ENCODE results near the gene U2SURP. TPM values are rescaled to one million over a fixed set of nuclear protein-coding genes. Genes with fewer than 3 reads are reported as not detected.
"Not testable (repeated sequence)": the region's sequence is repeated elsewhere in the genome, so short reads cannot be mapped to it uniquely, and the experiment has no call there.

Gene U2SURP
- total RNA-seq, 1 donor from 2014 or later, result 47.2 TPM

DNA sequence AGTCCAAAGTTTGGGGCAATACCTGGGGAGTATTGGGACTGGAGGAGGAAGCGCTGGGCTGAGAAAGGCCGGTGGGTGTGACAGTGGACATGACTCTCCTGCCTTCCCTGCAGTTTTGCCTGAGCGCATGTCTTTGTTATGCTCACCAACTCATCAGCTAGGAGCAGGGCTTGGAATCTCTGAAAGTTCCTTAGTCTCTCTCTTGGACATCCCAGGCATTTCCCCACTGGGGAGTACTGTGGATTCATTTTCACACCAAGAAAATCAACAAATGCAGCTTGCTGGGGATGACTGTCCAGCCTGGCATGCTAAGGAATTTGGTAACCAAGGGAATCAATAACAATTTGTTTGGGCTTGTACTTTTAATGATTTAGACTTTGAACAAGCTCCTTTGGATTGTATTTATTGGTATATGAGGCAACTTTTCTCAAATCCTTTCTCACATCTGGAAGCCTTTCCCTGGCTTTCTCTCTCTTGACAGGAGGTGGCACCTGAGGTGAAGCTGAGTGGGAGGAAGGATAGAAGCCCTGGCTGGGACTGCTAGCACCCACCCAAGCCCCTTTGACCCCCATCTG, 69.7 kb downstream of the U2SURP start:
- peak; percentile 59 for DNase-seq (ENCODE audit: low read depth)

DNA sequence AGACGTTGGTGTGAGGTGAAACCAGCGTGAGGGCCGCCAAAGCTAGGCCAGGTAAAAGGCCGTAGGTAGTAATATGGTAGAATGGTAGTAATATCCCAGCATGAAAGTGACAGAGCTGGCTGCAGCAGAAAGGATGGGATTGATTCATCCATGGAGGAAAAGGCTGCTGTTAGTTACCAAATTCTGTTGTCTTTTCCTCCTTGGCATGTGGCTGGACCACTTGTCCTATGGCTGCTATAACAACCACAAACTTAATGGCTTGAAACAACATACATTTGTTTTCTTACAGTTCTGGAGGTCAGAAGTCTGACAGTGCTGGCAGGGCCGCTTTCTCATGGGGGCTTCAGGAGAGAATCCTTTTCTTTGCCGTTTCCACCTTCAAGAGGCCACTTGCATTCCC, 70.4 kb downstream of the U2SURP start:
- no peak for DNase-seq (ENCODE audit: low read depth)

DNA sequence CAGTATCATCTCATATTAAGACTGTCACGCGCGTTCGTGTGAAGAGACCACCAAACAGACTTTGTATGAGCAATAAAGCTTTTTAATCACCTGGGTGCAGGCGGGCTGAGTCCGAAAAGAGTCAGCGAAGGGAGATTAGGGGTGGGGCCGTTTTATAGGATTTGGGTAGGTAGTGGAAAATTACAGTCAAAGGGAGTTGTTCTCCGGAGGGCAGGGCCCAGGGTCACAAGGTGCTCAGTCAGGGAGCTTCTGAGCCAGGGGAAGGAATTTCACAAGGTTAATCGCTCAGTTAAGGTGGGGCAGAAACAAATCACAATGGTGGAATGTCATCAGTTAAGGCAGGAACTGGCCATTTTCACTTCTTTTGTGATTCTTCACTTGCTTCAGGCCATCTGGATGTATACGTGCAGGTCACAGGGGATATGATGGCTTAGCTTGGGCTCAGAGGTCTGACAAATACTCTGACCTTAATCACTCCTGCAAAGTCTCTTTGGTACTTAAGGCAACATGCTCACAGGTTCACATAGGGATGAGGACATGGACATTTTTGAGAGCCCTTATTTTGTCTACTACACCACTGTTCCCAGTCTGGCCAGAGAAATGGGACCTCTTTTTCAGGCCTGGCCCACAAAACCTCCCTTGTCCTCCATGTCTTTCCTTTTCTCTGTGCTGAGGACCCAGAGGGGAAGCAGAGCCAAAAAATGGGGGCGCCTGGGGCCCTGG, 71.1 kb downstream of the U2SURP start:
- DNase-seq (ENCODE audit: low read depth), result not testable (repeated sequence)

DNA sequence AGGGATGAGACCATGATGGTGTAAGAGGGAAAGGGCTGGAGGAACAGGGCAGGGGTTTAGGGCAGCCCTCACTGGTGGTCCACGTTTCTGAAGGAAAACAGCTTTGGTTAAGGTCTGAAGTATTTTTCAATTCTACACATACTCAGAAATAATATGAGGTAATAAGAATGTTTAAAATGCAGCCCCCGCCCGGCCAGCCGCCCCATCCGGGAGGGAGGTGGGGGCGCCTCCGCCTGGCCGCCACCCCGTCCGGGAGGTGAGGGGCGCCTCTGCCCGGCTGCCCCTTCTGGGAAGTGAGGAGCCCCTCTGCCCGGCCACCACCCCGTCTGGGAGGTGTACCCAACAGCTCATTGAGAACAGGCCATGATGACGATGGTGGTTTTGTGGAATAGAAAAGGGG, 72.2 kb downstream of the U2SURP start:
- not testable (repeated sequence) for DNase-seq (ENCODE audit: low read depth)

DNA sequence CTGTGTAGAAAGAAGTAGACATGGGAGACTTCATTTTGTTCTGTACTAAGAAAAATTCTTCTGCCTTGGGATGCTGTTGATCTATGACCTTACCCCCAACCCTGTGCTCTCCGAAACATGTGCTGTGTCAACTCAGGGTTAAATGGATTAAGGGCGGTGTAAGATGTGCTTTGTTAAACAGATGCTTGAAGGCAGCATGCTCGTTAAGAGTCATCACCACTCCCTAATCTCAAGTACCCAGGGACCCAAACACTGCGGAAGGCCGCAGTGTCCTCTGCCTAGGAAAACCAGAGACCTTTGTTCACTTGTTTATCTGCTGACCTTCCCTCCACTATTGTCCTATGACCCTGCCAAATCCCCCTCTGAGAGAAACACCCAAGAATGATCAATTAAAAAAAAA, 72.6 kb downstream of the U2SURP start:
- DNase-seq (ENCODE audit: low read depth), result not testable (repeated sequence)

DNA sequence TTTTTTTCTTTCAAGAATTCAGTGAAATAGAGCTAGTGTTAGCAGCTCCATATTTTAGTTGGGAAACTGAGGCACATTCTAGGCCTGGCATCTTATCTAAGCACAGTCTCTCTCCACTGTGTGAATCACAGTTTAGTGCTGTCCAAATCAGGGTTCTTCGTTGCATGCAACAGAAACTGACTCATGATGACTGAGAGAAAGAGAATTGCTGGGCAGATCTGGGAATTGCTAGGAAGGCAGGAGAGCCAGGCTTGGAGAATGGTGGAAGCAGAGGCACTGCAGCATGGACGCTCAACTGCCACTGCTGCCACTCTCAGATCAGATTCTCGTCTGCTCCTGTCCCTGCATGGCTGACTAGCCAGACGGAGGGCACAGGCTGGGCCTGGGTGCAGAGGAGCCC, 77.5 kb downstream of the U2SURP start:
- DNase-seq (ENCODE audit: low read depth), result no peak

DNA sequence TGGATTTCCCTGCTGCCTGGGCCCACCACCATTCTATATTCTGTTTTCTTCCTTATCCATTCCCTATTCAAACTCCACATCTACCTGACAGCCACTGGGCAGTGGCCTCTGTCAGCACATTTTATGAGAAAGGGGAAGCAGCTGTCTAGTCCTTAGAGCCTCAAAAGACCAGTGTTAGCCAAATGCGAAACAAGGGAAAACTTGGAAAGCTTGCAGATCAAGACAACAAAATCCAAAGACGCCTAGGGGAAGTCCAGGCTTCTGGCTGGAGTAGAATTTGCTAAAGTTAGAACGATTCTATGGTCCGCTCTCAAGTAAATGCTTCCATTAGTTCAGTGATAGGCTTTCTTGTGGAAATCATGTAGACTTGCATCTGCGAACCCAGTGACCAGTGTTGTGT, 78.8 kb downstream of the U2SURP start:
- DNase-seq (ENCODE audit: low read depth), result no peak

DNA sequence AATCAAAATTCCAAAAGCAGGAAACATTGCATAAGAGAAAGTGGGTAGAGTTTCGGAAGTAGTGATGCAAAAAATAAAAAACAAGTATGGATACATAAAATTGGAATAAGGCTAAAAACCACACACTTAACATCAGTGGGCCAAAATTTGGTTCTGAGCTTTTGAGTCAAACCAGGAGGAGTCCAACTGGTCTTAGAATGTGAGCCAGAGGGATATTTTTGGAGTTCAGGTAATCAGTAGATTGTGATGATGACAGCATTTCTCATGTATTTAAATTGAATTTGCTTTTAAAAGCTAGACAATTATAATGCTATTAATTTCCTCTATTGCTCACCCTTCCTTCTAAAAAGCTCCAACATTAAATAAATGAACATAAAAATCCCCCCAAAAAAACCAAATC, 80.0 kb downstream of the U2SURP start:
- no peak for DNase-seq (ENCODE audit: low read depth)

DNA sequence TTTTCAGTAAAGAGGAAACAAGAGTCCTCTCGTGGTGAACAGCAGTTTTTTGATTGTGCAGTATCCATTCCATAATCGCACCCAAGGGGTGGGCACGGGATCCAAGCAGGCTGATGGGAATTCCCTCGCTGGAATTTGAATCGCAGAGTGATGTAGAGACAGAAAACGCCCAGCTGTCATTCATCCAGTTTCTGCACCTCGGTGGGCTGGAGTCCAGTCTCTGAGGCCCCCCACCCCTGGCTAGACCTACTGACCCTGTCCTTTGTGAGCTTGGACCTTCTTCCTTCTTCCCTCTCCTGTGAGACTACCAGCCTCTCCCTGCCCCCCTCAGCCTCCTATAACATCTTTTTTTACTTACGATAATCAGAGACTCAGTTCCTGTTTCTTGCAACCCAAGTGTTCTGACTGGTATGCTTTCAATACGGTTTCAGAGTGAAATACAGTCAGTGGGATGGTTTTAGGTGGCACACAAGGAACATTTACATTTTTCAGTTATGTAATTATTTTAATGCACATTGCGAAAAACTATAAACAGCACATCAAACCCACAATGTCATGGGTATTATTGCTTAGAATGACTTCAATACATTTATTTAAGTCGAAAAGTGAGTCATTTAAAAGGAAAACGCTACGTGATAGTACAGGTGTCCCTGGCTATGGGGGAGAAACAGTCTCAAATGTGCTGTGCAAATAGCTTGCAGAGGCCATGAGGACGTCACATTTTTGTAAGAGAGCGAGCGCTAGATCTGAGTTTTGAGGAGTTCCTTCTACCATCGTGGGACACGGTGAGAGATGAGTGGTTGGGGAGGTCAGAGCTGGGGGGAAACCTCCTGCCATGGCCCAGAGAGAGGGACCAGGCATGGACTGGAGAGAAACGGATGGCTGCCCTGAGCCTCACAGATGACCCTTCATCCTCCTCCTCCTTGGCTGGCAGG, 80.7 kb downstream of the U2SURP start:
- DNase-seq (ENCODE audit: low read depth), result no peak

DNA sequence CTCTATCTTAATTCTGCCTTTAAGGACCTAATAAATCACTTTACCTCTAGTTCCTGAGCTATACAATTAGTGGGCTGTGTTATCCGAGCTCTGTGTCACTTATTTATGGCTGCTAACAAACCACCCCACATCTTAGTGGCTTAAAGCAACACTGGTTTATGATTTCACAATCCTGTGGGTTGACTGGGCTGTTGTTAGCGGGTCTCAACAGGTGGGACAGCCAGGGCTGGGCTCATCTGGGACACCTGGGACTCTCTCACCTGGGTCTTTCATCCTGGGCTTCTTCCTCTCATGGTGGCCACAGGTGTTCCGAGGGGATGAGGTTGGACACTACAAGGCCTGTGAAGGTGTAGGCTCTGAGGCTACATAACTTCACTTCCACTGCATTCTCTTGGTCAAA, 82.4 kb downstream of the U2SURP start:
- DNase-seq (ENCODE audit: low read depth), result no peak

DNA sequence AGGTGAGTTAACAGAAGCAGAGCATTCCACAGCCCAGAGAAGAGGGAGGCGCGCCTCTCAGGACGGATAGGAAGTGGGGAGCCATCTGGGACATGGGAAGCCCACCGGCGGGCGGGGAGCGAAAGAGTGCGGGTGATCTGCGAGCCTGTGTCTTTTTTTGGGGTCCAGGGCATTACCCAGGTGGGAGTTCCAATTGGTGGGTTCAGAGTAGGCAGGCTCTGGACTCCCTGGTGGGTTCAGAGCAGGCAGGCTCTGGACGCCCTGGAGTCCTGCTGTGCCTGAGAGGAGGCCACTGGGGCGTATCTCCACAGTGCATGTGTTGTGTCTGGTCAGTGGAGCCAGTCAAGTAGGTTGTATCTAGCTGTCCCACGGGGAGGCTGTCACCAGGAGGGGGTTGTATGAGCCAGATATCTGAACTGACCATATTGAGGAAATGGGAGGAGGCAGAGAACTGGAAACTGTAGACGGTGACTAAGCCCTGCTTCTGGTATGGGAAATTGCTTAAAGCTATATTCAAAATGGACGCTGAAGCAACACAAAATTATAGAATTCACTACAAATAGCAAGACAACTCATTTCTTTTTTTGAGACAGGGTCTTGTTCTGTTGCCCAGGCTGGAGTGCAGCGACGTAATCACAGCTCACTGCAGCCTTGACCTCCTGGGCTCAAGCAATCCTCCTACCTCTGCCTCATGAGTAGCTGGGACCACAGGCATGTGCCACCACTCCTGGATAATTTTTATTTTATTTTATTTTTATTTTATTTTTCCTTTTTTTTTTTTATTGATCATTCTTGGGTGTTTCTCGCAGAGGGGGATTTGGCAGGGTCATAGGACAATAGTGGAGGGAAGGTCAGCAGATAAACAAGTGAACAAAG, 83.7 kb downstream of the U2SURP start:
- DNase-seq (ENCODE audit: low read depth), result peak; percentile 27

DNA sequence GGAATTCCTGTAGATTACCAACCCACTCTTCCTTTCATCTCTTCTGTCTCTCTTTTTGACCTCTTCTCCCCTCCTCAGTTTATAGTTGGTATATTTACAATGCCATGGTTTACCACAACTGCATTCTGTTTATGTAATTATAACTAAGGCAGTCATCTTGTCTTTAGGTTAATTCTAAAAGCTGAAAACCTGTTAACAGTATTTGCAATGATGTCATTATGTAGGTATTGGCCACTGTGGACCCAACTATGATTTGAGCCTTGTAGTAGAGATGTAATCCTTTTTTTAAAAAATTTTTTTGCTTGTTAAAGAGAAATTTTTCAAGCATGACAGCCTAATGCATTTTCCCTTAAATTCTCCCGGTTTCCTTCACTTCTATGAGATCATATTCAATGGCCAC, 87.5 kb downstream of the U2SURP start:
- DNase-seq (ENCODE audit: low read depth), result no peak

DNA sequence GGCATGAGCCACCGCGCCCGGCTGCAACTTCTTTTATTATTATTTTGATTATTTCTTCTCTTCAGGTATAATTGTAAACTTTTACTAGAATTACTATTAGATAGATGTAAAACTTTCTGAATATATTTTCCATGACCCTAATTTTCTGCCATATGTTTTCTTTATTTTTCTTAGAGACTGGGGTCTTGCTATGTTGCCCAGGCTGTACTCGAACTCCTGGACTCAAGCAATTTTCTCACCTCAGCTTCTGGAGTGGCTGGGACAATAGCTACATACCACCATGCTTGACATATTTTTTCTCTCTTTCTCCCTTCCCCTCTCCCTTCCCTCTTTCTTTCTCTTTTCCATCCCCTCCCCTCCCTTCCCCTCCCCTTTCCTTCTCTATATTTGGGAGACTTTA, 88.6 kb downstream of the U2SURP start:
- DNase-seq (ENCODE audit: low read depth), result no peak

DNA sequence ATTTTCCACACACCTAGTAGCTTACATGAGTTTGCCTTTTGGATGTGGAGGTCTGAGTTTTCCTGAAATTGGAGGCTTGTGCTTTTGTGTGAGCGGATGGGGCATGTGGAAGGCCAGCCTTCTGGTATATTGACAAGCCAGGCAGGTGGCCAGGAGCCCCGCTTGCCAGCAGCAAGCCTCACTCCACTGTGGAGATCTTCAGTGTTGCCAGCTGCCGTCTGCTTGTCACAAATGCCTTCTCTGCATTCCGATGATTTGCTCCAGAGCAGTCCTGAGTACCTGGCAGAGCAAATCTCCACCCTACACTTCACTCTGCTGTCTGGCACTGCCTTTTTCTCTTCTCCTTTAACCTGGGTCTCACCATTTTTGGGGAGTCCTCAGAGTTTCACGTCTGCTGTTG, 89.1 kb downstream of the U2SURP start:
- DNase-seq (ENCODE audit: low read depth), result peak; percentile 77

DNA sequence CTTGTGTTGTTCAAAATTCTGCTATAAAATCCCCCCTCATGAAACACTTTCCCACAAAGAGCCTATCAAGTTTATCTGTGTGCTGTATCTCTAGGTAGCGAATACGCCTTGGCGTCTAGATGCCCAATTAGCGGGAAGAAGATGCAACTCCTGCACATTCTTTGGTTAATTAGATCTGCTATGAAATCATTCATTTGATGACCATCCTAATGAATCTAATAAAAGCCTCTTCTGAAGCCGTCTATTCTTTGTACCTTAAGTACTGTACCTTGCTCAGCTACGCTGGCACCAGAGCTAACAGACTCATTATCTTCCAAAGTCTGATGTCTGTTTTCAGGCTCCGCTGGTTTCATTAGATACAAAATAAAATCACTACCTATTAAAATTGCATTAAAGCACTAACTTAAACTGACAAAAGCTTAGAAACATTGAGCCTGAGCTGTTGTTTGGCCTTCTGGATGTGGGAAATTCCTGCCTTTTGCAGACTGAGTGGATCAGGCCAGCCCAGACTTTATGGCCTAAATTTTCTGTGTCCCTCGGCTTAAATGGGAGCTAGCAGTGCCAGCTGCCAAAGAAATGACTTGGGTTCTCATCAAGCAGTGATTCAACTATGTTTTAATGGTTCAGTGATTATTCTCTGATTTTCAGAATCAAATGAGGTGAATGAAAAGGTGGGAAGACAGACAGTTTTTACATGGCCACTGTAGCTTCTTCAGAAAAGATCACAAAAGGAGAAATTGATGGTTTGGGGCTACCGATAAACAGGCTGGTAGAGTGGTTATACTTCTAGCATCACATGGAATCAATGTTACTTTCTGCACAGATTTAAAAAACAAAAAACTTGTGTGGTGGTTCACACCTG, 89.8 kb downstream of the U2SURP start:
- DNase-seq (ENCODE audit: low read depth), result no peak

DNA sequence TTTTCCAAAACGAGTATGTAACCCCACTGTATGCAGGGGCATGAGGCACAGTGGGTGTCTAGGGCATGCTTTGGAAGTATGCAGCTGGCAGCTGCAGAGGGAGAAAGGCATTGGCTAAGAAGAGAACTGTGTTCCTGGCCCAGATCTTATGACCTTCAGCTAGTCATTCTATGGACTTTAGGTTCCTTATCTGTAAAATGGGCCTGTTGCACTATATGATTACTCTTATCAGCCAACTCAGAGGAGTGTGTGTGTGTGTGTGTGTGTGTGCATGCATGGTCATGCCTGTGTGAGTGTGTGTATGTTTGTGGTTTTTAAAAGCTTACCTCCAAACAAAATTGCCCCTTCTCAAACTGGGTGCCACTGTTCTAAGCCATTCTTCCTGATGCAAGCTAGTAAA, 90.8 kb downstream of the U2SURP start:
- no peak for DNase-seq (ENCODE audit: low read depth)

DNA sequence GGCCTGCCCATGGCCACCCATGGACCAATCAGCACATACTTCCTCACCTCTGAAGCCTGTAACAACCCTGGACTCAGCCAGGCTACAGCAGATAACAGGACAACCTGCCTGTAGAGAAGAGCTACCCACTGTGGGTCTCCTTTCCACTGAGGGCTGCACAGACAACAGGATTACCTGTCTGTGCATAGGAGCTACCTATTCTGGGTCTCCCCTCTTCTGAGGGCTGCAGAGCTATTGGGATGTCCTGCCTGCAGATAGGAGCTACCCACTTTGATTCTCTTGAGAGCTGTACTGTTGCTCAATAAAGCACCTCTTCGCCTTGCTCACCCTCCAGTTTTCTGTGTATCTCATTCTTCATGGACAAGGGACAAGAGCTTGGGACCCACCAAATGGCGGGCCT, 94.4 kb downstream of the U2SURP start:
- DNase-seq (ENCODE audit: low read depth), result no peak

DNA sequence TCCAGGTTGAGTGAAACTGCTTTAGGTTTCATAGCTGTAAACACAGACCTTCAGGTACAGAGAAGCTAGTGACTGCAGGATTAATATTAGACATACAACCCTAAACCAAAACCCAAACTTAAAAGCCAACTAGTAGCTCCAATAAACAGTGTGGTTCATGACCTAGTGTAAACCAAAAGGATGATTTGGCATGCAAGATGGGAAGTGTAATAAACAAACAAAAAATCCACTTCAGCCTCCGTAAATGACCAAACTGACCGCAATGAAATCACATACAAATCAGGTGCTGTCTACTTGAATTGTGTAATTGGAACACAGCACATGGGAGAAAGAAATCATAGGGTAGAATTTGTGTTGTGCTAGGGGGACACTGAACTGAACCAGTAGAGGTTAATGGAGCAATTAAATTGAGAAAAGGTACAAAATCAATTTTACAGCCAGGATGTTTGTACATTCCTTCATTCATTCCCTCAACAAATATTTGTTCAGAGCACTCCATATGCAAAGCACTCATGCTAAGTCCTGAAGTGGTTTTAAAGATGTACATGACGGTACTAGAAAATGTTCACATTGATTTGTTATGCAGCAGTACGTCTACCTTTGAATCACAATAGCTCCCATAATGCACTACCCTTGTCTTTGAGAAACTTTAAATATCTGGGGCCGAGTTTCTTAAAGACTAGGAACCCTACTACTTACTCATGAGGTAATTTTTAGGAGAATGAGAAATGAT, 96.8 kb downstream of the U2SURP start:
- DNase-seq (ENCODE audit: low read depth), result no peak

DNA sequence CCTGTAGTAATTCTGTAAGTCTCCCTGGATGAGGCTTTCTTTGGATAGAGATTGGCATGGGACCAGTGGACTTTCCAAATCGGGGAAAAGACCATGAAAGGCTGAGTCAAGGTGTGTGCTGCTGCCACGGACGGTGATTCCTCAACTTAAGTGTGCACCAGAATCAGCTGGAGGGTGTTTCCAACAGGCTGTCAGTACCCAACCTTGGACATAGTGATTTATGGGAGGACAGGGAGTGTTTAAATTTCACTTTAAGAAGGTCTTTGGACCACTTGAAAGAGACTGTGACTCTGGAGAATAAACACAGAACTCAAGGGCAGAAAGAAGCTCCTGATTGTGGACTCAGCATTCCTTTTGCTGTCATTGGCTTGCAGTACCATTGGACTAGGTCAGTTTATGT, 97.8 kb downstream of the U2SURP start:
- DNase-seq (ENCODE audit: low read depth), result no peak

DNA sequence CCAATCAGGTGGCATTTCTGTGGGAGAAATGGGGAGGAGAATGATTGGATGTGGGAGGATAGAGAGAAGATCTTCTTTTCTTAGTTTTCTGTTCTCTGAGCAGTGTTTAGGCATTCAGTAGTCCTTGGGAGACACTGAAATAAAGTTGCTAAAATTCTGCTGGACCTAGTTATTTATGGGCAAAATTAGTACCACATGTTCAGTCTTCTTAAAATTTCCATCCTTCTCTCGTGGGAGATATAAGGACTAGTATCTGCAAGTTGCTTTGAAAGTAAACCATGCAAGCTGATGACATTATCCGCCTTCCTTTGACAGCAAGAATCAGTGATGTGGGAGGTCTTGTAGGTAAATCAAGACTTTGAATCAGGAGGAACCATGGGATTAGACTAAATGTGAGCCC, 98.3 kb downstream of the U2SURP start:
- DNase-seq (ENCODE audit: low read depth), result no peak

Data from myocyte (in vitro differentiated cells).